HCT116 (cell line): Measurements from ENCODE around the gene ENTHD1. TPM values are rescaled to one million over a fixed set of nuclear protein-coding genes. Genes with fewer than 3 reads are reported as not detected.

Source experiments
- ATAC-seq: fragments of 200-7000 bp; cut with Tn5 transposase; 2 replicates; pipeline ENCODE4 v1.9.1; 2020; ENCODE audit warnings: mild to moderate bottlenecking, moderate library complexity
- BruUV-seq: library from RNA; stranded (reverse); fragments of 400-500 nt; replicated peaks from 2 replicates; lab custom pipeline; 2021; lab: Mats Ljungman, UMichigan
- CTCF ChIA-PET: fragments of 300-600 bp; sonication (Branson Sonifier 250); formaldehyde crosslinking; loops from one replicate; lab custom pipeline; 2021; ENCODE audit warnings: antibody characterized with exemption; lab: Charles Lee
- POLR2A ChIA-PET: fragments of 300-600, 350-600 bp; sonication (Branson Sonifier 250); formaldehyde crosslinking; loops from one replicate; lab custom pipeline; 2021; ENCODE audit warnings: antibody characterized with exemption; lab: Charles Lee
- RAD21 ChIA-PET, 2 experiments: fragments of 300-600 bp; sonication (Branson Sonifier 250); formaldehyde crosslinking; loops; one replicate each; lab custom pipeline; 2023; ENCODE audit warnings: low total read pairs in 2 of 2; ENCODE audit not compliant: uncharacterized antibody in 2 of 2, unreplicated experiment in 2 of 2, low non-redundant PET in 1 of 2; lab: Charles Lee
- DNase-seq: peaks from one replicate; pipeline ENCODE4 v3.0.0-alpha.2; 2010; ENCODE audit warnings: low read depth, low spot score
- H2AFZ ChIP-seq: fragments of 200-600 bp; shearing (Covaris generic), sonication (generic); 2 replicates; pipeline ENCODE4 v1.6.1; 2017; ENCODE audit warnings: low read depth, mixed run types, mixed read lengths, antibody characterized with exemption, low read length; ENCODE audit not compliant: poor library complexity, severe bottlenecking
- H3K27ac ChIP-seq: 2 replicates; pipeline ENCODE4 v1.5.1; 2012; ENCODE audit warnings: low read depth, low read length
- H3K27me3 ChIP-seq: fragments of 200-600 bp; sonication (generic); 2 replicates; pipeline ENCODE4 v1.6.1; 2016; ENCODE audit warnings: mixed run types, low read length, mixed read lengths; ENCODE audit not compliant: insufficient read depth
- H3K36me3 ChIP-seq, 2 experiments: fragments of 200-500 bp in 1 of 2; fragments of 200-600 bp in 1 of 2; sonication (Bioruptor generic) in 1 of 2; sonication (generic) in 1 of 2; 2 replicates each; pipeline versions ENCODE4 v1.5.1 to v1.6.1; 2014 to 2016; ENCODE audit warnings: low read length in 2 of 2, inconsistent platforms in 1 of 2, mixed read lengths in 1 of 2, mixed run types in 1 of 2; ENCODE audit not compliant: insufficient read depth in 2 of 2, control insufficient read depth in 1 of 2
- H3K4me1 ChIP-seq, 2 experiments: fragments of 200-600 bp in 1 of 2; sonication (generic) in 1 of 2; 2 replicates each; pipeline versions ENCODE4 v1.5.1 to v1.6.1; 2012 to 2017; ENCODE audit warnings: low read length in 2 of 2, inconsistent platforms in 1 of 2, mild to moderate bottlenecking in 1 of 2, mixed read lengths in 1 of 2, mixed run types in 1 of 2, moderate library complexity in 1 of 2; ENCODE audit not compliant: insufficient read depth in 2 of 2, control insufficient read depth in 1 of 2
- H3K4me2 ChIP-seq: fragments of 200-600 bp; sonication (generic); 2 replicates; pipeline ENCODE4 v1.6.1; 2017; ENCODE audit warnings: mixed run types, low read length, mixed read lengths
- H3K4me3 ChIP-seq, 2 experiments: fragments of 200-600 bp in 1 of 2; sonication (generic) in 1 of 2; replicated peaks in 1 of 2; 2 replicates each; pipeline ENCODE4 v1.5.1; 2011 to 2016; ENCODE audit warnings: low read length in 2 of 2, control low read depth in 1 of 2, low read depth in 1 of 2, mild to moderate bottlenecking in 1 of 2, mixed read lengths in 1 of 2, mixed run types in 1 of 2
- H3K79me2 ChIP-seq: fragments of 200-600 bp; sonication (generic); 2 replicates; pipeline ENCODE4 v1.6.1; 2017; ENCODE audit warnings: mild to moderate bottlenecking, mixed run types, low read length, moderate library complexity, mixed read lengths; ENCODE audit not compliant: insufficient read depth
- H3K9ac ChIP-seq: fragments of 200-600 bp; sonication (generic); 2 replicates; pipeline ENCODE4 v1.6.1; 2016; ENCODE audit warnings: low read length, mixed read lengths
- H3K9me2 ChIP-seq: fragments of 200-600 bp; sonication (generic), shearing (Covaris generic); 2 replicates; pipeline ENCODE4 v1.6.1; 2017; ENCODE audit warnings: mixed run types, mild to moderate bottlenecking, moderate library complexity; ENCODE audit not compliant: insufficient read depth
- H3K9me3 ChIP-seq, 2 experiments: fragments of 200-500 bp in 1 of 2; fragments of 200-600 bp in 1 of 2; sonication (Bioruptor generic) in 1 of 2; sonication (generic) in 1 of 2; 2 replicates each; pipeline ENCODE4 v1.6.1; 2014 to 2017; ENCODE audit warnings: low read length in 2 of 2, mixed read lengths in 2 of 2, inconsistent platforms in 1 of 2, low read depth in 1 of 2, mild to moderate bottlenecking in 1 of 2, mixed run types in 1 of 2, moderate library complexity in 1 of 2; ENCODE audit not compliant: control insufficient read depth in 1 of 2, insufficient read depth in 1 of 2
- H4K20me1 ChIP-seq: fragments of 200-600 bp; sonication (generic), shearing (Covaris generic); 2 replicates; pipeline ENCODE4 v1.6.1; 2017; ENCODE audit warnings: mixed run types, mild to moderate bottlenecking, moderate library complexity; ENCODE audit not compliant: insufficient read depth
- ATF3 ChIP-seq: IDR thresholded peaks from 2 replicates; pipeline ENCODE4 v1.6.1; 2012
- CBX3 ChIP-seq: IDR thresholded peaks from 2 replicates; pipeline ENCODE4 v1.6.1; 2012; ENCODE audit warnings: low read depth
- CEBPB ChIP-seq: IDR thresholded peaks from 2 replicates; pipeline ENCODE4 v1.6.1; 2012; ENCODE audit warnings: low read depth
- EGR1 ChIP-seq: IDR thresholded peaks from 2 replicates; pipeline ENCODE4 v1.6.1; 2012; ENCODE audit warnings: low read depth
- ELF1 ChIP-seq: IDR thresholded peaks from 2 replicates; pipeline ENCODE4 v1.6.1; 2012; ENCODE audit warnings: low read depth, borderline replicate concordance
- EZH2phosphoT487 ChIP-seq: fragments of 200-600 bp; IDR thresholded peaks from 2 replicates; pipeline ENCODE4 v1.6.1; 2018; ENCODE audit warnings: antibody characterized with exemption, borderline replicate concordance
- JUND ChIP-seq: IDR thresholded peaks from 2 replicates; pipeline ENCODE4 v1.6.1; 2012
- MAX ChIP-seq: IDR thresholded peaks from 2 replicates; pipeline ENCODE4 v1.6.1; 2012
- POLR2A ChIP-seq: IDR thresholded peaks from 2 replicates; pipeline ENCODE4 v1.7.0; 2011; ENCODE audit warnings: borderline replicate concordance; ENCODE audit not compliant: insufficient read depth, insufficient read length; ENCODE audit errors: extremely low read depth
- POLR2AphosphoS5 ChIP-seq: IDR thresholded peaks from 2 replicates; pipeline ENCODE4 v1.6.1; 2011; ENCODE audit warnings: mild to moderate bottlenecking, low read depth, low read length, moderate library complexity
- RAD21 ChIP-seq: IDR thresholded peaks from 2 replicates; pipeline ENCODE4 v1.6.1; 2012; ENCODE audit warnings: low read depth, mild to moderate bottlenecking
- REST ChIP-seq: IDR thresholded peaks from 2 replicates; pipeline ENCODE4 v1.6.1; 2012; ENCODE audit warnings: low read depth
- SIN3A ChIP-seq: IDR thresholded peaks from 2 replicates; pipeline ENCODE4 v1.6.1; 2012; ENCODE audit warnings: low read depth
- TCF7L2 ChIP-seq: IDR thresholded peaks from 2 replicates; pipeline ENCODE4 v1.7.0; 2011; ENCODE audit warnings: borderline replicate concordance, inconsistent platforms; ENCODE audit not compliant: insufficient read depth, insufficient read length; ENCODE audit errors: extremely low read depth
- YY1 ChIP-seq: IDR thresholded peaks from 2 replicates; pipeline ENCODE4 v1.6.1; 2011; ENCODE audit warnings: low read length, low read depth, moderate library complexity, mild to moderate bottlenecking; ENCODE audit not compliant: insufficient replicate concordance; ENCODE audit errors: extremely low read depth
- ZBTB33 ChIP-seq: IDR thresholded peaks from 2 replicates; pipeline ENCODE4 v1.6.1; 2011; ENCODE audit warnings: mild to moderate bottlenecking, low read length, moderate library complexity; ENCODE audit not compliant: insufficient replicate concordance; ENCODE audit errors: extremely low read depth
- ZFX ChIP-seq: fragments of 450-650 bp; IDR thresholded peaks from 2 replicates; pipeline ENCODE4 v1.6.1; 2017
- ZNF274 ChIP-seq: fragments of 200-500 bp; sonication (Bioruptor generic); IDR thresholded peaks from 2 replicates; pipeline ENCODE4 v1.6.1; 2014; ENCODE audit warnings: mild to moderate bottlenecking, low read depth, low read length, inconsistent platforms
- intact Hi-C: fragments of 100-400 bp; cut with micrococcal nuclease; formaldehyde crosslinking; loops from 2 replicates; pipeline ENCODE4 v1.10.0; 2022
- total RNA-seq: library from RNA; stranded (reverse); gene quantifications from one replicate; pipeline ENCODE4 v1.2.1, GENCODE V29; 2021; ENCODE audit not compliant: unreplicated experiment

Gene ENTHD1
- total RNA-seq, 1 experiment from 2014 or later: not detected

- POLR2A ChIA-PET: no interaction called here
- no peaks in the 10 kb centered on the region for H4K20me1 ChIP-seq
- intact Hi-C loops: loop anchor here (2.0 kb wide), 1 partner anchor 16 kb away; no protein-coding TSS in a partner anchor
Observed at GRCh38 chr22:39776295-39777009, 117.1 kb downstream of the ENTHD1 start.

More at GRCh38 chr22:39776295-39777009, 117.1 kb downstream of the ENTHD1 start:
- Histone ChIP-seq H3K4me2 (no peak overlapping the region), H3K36me3 (no peaks in the 10 kb centered on the region), H2AFZ (no peak overlapping the region), H3K27me3 (peaks cover 85% of the 10 kb centered on the region), H3K9me2 (no peaks in the 10 kb centered on the region), H3K79me2 (no peaks in the 10 kb centered on the region), H3K4me3 (no peak overlapping the region), H3K9me3 (no peaks in the 10 kb centered on the region), H3K27ac (no peak overlapping the region), H3K4me1 (no peaks in the 10 kb centered on the region), H3K9ac (no peak overlapping the region)
- ChIA-PET RAD21 (no interaction called here), CTCF (interaction anchor here (0.6 kb wide), 1 partner anchor 31 kb away, joined by 3 read pairs; no protein-coding TSS in a partner anchor)
- BruUV-seq: no TSS peak
- ATAC-seq (no peak), DNase-seq (no peak)
- TF ChIP-seq JUND (no peak), POLR2AphosphoS5 (no peak), ZFX (no peak), ELF1 (no peak), MAX (no peak), EZH2phosphoT487 (no peak), ZBTB33 (no peak), ATF3 (no peak), EGR1 (no peak), REST (no peak), YY1 (no peak), CBX3 (no peak), POLR2A (no peak), RAD21 (no peak), CEBPB (no peak), SIN3A (no peak), ZNF274 (no peak), TCF7L2 (no peak)
